HG02973 (cell line): Measurements from ENCODE around the gene PRTN3.
"Not testable (repeated sequence)": the region's sequence is repeated elsewhere in the genome, so short reads cannot be mapped to it uniquely, and the experiment has no call there.

ENCODE experiments used
- ATAC-seq: cut with Tn5 transposase; IDR thresholded peaks from one replicate; pipeline ENCODE4 v1.9.1; 2021; ENCODE audit warnings: moderate library complexity; ENCODE audit not compliant: unreplicated experiment

Gene PRTN3

GRCh38 chr19:814152-815078 lies 26.4 kb upstream of the PRTN3 start:
- ATAC-seq, result no peak

DNA sequence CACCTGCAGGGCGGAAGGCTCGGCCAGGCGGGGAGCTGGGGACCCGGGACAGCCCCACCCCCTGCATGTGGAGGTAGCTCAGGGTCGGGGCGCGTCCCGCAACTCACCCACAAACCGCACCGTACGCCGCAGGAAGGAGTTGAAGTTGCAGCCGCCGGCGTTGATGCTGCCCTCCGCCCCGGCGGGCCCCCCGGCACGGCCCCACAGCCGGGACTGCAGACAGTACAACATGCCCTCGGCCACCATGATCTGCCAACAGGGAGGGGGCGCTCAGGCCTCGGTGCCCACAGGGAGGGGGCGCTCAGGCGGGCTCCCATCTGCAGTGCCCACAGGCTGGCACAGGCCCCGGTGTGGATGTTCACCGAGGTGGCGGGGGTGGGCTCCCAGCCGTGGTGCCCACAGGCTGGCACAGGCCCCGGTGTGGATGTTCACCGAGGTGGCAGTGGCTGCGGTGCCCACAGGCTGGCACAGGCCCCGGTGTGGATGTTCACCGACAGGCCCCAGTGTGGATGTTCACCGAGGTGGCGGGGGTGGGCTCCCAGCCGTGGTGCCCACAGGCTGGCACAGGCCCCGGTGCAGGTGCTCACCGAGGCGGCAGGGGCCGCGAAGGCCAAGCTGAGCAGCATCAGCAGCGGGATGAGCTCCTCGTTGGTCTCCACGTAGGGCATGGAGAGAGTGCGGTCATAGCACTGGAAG lies 25.6 kb upstream of the PRTN3 start:
- ATAC-seq, result no peak

- ATAC-seq, result no peak
Observed at GRCh38 chr19:815775-816499, 24.9 kb upstream of the PRTN3 start.

DNA sequence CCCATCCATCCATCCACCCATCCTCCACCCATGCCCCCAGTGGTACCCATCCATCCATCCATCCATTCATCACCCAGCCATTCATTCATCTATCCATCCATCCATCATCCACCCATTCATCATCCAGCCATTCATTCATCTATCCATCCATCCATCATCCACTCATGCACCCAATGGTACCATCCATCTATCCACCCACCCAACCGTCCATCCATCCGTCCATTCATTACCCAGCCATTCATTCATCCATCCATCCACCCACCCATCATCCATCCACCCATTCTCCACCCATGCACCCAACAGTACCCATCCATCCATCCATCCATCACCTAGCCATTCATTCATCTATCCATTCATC lies 24.3 kb upstream of the PRTN3 start:
- no peak for ATAC-seq

DNA sequence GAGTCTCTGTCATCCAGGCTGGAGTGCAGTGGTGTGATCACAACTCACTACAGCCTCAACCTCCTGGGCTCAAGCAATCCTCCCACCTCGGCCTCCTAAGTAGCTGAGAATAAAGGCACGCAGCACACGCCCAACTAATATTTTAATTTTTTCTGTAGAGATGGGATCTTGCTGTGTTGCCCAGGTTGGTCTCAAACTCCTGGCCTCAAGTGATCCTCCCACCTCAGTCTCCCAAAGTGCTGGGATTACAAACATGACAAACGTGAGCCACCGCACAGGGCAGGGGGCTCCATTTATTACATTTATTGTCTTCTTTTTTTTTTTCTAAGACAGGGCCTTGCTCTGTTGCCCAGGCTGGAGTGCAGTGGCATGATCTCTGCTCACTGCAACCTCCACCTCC lies 20.6 kb upstream of the PRTN3 start:
- ATAC-seq, result not testable (repeated sequence)

DNA sequence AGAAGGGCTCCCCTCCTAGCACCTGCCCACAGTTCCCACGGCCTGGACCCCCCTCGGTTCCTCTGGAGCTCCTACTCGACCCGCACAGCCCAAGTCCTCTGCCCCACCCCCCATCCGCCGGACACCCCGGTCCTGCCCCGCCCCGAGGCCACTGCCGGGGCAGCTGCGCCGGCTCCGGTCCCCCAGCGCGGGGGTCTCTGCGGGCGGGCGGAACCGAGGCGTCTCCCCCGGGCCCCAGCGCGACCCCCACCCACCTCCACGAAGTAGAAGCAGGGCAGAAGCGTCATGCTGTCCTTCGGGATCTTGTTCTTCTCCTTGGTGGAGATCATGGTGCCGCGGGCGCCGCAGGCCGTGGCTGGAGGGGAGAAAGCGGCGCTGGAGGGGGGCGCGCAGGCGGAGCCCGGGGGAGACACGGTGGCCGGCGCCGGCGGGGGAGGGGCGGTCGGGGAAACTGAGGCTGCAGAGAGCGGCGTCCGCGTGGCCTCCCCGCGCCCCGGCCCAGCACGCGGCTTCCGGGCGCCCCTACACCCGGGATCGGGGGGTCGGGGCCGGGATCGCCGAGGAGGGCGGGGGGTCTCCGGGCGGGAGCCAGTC lies 19.5 kb upstream of the PRTN3 start:
- no peak for ATAC-seq

DNA sequence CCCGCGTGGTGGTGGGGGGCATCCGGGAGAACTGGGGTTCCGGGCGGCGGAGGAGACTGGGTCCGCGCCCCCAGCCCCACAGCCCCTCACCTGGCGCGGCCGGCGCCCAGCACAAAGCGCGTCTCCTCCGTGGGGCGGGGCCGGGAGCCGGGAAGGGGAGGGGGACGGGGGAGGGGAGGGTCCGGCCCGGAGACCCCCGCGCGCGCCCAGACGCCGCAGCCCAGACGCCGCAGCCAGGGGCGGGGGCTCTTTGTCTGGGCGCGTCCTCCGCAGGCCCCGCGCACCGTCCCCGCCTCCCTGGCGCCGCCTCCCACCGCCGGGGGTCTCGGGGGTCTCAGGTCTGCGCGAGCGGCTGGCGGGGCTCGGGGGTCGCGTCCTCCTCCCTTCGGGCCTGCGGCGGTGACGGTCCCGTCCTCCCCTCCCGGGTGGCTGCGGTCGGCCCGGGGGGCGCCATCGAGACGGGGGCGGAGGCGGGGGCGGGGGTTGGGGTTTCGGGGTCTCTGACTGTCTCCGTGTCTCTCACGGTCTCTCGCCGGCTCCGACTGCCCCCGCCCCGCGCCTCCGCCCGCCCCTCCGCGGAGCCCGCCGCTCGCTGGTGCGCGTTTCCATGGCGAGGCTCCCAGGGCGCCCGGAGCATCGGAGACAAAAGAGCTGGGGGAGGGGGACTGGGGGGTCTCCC lies 18.8 kb upstream of the PRTN3 start, which contains the start of gene PLPPR3:
Gene PLPPR3, minus strand, starts transcription at position 131 of the 679 bp plus-strand sequence. CDS start 396 bp downstream, outside the sequence.
- no peak for ATAC-seq

DNA sequence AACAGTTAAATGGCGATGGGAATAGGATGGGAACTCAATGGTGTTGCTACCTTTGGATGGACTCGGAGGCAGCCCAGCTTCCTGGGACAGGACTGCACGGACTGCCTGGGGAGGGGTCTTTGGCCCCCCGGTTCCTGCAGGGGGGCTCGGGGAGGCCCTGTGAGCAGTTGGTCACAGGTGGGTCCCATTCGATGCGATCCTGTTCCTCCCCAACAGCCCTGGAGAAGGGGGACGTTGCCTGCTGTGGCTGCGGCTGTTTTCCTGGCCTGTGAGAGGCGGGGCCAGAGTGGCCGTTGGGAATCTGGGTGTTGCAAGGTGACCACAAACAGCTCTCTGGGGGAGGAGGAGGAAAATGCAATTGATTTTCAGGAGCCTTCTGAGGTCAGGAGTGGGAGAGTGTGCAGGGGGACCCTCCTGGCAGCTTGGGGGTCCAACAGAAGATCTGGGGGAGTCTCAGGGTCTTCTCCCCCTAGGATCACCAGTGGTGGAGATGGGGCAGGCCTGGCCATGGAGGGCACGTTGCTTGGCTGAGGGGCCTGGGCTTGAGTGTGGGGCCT lies 17.2 kb upstream of the PRTN3 start:
- ATAC-seq, result no peak

GRCh38 chr19:824885-825284 lies 15.9 kb upstream of the PRTN3 start:
- no peak for ATAC-seq

GRCh38 chr19:825897-826644 lies 14.7 kb upstream of the PRTN3 start:
- no peak for ATAC-seq

- ATAC-seq, result no peak
Observed at GRCh38 chr19:827314-827709, 13.5 kb upstream of the PRTN3 start.

DNA sequence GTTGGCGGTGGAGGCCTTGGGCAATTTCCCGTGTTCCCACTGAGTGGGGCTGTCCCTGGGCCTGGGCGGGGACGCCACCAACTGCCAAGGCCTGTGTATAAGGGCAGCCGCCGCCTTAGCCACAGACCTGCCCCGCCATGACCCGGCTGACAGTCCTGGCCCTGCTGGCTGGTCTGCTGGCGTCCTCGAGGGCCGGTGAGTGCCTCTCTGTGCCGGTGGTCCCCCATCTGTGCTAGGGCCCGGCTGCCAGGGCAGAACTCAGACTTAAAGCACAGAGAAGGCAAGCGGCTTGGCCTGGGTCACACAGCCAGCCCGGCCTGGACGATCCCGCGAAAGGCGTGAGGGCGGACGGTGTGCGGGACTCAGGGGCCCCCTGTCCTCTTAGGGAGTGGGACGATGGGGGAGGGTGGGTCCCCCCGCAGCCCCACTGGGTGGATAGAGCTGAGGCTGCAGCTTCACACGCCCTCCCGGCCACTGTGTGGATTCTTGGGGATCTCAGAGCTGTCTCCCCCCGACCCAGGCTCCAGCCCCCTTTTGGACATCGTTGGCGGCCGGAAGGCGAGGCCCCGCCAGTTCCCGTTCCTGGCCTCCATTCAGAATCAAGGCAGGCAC lies 13.0 kb upstream of the PRTN3 start, which contains the start of gene AZU1:
Gene AZU1, plus strand, starts transcription at position 128 of the 612 bp plus-strand sequence. Its CDS starts 10 bp downstream, at position 138.
- no peak for ATAC-seq

- ATAC-seq, result no peak
Observed at GRCh38 chr19:829129-829758, 11.6 kb upstream of the PRTN3 start.

DNA sequence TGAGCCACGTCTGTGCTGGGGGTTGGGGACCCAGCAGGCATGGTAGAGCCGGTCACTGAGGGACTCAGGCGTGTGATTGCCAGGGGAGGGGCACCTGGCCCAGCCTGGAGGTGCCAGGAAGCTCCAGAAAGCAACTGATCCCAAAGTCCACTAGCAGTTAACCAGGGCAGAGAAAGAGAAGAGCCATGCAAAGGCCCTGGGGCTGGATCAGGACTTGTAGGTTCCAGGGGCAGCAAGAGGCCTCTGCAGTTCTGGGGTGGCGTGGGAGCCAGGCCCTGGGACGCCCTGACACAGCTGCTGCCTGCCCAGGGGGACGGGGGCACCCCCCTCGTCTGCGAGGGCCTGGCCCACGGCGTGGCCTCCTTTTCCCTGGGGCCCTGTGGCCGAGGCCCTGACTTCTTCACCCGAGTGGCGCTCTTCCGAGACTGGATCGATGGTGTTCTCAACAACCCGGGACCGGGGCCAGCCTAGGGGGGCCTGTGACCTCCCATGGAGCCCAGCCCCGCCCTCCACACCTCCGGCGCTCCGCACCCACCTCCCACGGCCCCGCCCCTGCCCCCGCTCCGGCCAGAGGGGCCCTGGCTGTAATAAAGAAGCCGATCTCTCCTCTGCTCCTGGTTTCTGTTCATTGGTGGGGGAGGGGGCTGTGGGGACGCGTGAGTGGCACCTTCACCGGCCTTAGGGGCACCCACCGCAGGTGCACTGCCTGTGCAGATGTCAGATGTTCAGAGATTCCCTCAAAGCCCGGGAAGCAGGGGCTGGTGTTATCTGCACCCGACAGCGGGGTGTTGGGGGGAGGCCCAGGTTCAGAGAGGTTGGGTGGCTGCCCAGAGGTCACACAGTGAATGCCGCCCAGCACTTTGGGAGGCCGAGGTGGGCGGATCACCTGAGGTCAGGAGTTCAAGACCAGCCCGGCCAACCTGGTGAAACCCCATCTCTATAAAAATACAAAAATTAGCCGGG lies 9.1 kb upstream of the PRTN3 start:
- ATAC-seq, result no peak

GRCh38 chr19:834216-834615 lies 6.6 kb upstream of the PRTN3 start:
- no peak for ATAC-seq

- no peak for ATAC-seq
Observed at GRCh38 chr19:835210-835810, 5.5 kb upstream of the PRTN3 start.

- not testable (repeated sequence) for ATAC-seq
Observed at GRCh38 chr19:842802-843179, 2.0 kb downstream of the PRTN3 start.
